T-cell (primary cell): ENCODE results near the gene NNT. TPM values are rescaled to one million over a fixed set of nuclear protein-coding genes. Genes with fewer than 3 reads are reported as not detected.
"Not testable (repeated sequence)": the region's sequence is repeated elsewhere in the genome, so short reads cannot be mapped to it uniquely, and the experiment has no call there.

Experiments used
- ATAC-seq, 4 experiments: fragments of 200-7000 bp in 3 of 4; fragments of 150-1000 bp in 1 of 4; cut with Tn5 transposase; replicated peaks in 1 of 4; 1 replicate in 3 of 4; 2 replicates in 1 of 4; pipeline ENCODE4 v1.10.0; 2021; ENCODE audit warnings: moderate library complexity in 3 of 4, mild to moderate bottlenecking in 2 of 4, moderate number of reproducible peaks in 1 of 4
- CTCF ChIA-PET, 2 donors: fragments of 300-600 bp; sonication (Branson Sonifier 250); formaldehyde crosslinking; loops; one replicate each; lab custom pipeline; 2022; ENCODE audit warnings: antibody characterized with exemption in 2 of 2; lab: Charles Lee
- POLR2A ChIA-PET, 2 donors: fragments of 300-600 bp; sonication (Branson Sonifier 250); formaldehyde crosslinking; loops; one replicate each; lab custom pipeline; 2022; ENCODE audit warnings: antibody characterized with exemption in 2 of 2; lab: Charles Lee
- DNase-seq, 35 experiments: peaks; one replicate each; pipeline versions ENCODE4 v3.0.0 to v3.0.0-alpha.2; 2013 to 2023
- H3K27ac ChIP-seq: one replicate; pipeline ENCODE4 v1.5.1; 2013; ENCODE audit warnings: low read length
- H3K27me3 ChIP-seq, 2 experiments: replicated peaks in 1 of 2; 1 replicate in 1 of 2; 2 replicates in 1 of 2; pipeline versions ENCODE4 v1.6.1 to v1.7.0; 2013; ENCODE audit warnings: low read length in 1 of 2, mixed read lengths in 1 of 2; ENCODE audit not compliant: control insufficient read depth in 2 of 2, insufficient read depth in 2 of 2; ENCODE audit errors: extremely low read depth in 1 of 2
- H3K36me3 ChIP-seq, 2 donors: 1 replicate in 1 of 2; 2 replicates in 1 of 2; pipeline versions ENCODE4 v1.6.1 to v1.7.0; 2013; ENCODE audit warnings: low read length in 1 of 2; ENCODE audit not compliant: control insufficient read depth in 2 of 2, insufficient read depth in 1 of 2; ENCODE audit errors: extremely low read depth in 1 of 2
- H3K4me1 ChIP-seq, 2 experiments: 1 replicate in 1 of 2; 2 replicates in 1 of 2; pipeline versions ENCODE4 v1.6.1 to v1.7.0; 2013; ENCODE audit warnings: low read length in 2 of 2, mixed read lengths in 1 of 2; ENCODE audit not compliant: insufficient read depth in 2 of 2, control insufficient read depth in 1 of 2; ENCODE audit errors: extremely low read depth in 1 of 2
- H3K4me3 ChIP-seq, 2 donors: 1 replicate in 1 of 2; 2 replicates in 1 of 2; pipeline versions ENCODE4 v1.5.1 to v1.7.0; 2013; ENCODE audit warnings: mild to moderate bottlenecking in 2 of 2, low read length in 1 of 2, moderate library complexity in 1 of 2; ENCODE audit not compliant: control insufficient read depth in 1 of 2; ENCODE audit errors: extremely low read depth in 1 of 2
- H3K9me3 ChIP-seq: 2 replicates; pipeline ENCODE4 v1.7.0; 2013
- H3K27ac Mint-ChIP-seq, 2 donors: one replicate each; pipeline ENCODE4 v1.8.0; 2020 to 2021; ENCODE audit warnings: mild to moderate bottlenecking in 2 of 2, mixed read lengths in 2 of 2
- H3K27me3 Mint-ChIP-seq, 2 donors: one replicate each; pipeline ENCODE4 v1.8.0; 2021 to 2022; ENCODE audit warnings: mixed read lengths in 2 of 2
- H3K36me3 Mint-ChIP-seq: one replicate; pipeline ENCODE4 v1.8.0; 2021; ENCODE audit warnings: mixed read lengths
- H3K4me1 Mint-ChIP-seq, 3 donors: one replicate each; pipeline ENCODE4 v1.8.0; 2020 to 2022; ENCODE audit warnings: mixed read lengths in 3 of 3, mild to moderate bottlenecking in 1 of 3
- H3K4me3 Mint-ChIP-seq, 3 donors: one replicate each; pipeline ENCODE4 v1.8.0; 2020 to 2022; ENCODE audit warnings: mild to moderate bottlenecking in 3 of 3, mixed read lengths in 3 of 3, moderate library complexity in 3 of 3
- H3K9me3 Mint-ChIP-seq, 3 donors: one replicate each; pipeline ENCODE4 v1.8.0; 2020 to 2022; ENCODE audit warnings: mixed read lengths in 3 of 3
- WGBS: methylation state at CpG from one replicate; pipeline ENCODE4 v1.1.5; 2013; ENCODE audit warnings: missing lambda C conversion rate; ENCODE audit not compliant: insufficient coverage; 5-methylcytosine and 5-hydroxymethylcytosine counted together
- total RNA-seq, 35 experiments: library from RNA in 6 of 35; stranded (reverse) in 6 of 35; fragments of 120-200 nt in 1 of 35; gene quantifications; one replicate each; pipeline versions ENCODE4 v1.2.1 to v1.2.4 and lab custom pipeline; 2013 to 2026

Gene NNT
- total RNA-seq, 5 donors from 2014 or later (not counting 1 experiment from before 2014, with no cell fraction given), result 49.3 to 56.3 (median 52.6) TPM

DNA sequence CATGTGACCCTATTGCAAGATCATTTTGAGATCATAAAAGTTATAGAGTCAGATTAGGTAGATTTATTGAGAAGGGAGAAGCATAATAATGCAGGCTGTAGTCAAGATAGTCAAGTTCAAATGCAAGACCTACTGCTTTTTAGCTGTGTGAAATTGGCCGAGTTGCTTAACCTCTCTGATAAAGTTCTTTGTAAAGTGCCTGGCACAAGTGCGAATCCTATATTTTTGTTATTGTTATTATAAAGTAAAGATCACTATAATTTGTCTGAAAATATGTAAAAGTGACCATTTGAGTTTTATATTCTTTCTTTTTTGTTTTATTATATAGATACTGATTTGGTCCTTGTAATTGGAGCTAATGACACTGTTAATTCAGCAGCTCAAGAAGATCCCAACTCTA is 99.3 kb downstream of the NNT start:
- peaks cover 3 to 29% of the 10 kb centered on the region in 2 donors for H3K36me3 ChIP-seq
- no peaks in the 10 kb centered on the region for H3K27me3 ChIP-seq
- no peak overlapping the region for H3K4me3 ChIP-seq
- ATAC-seq (no peak), DNase-seq (no peak)
- ChIA-PET POLR2A (no interaction called here), CTCF (no interaction called here)
- no peaks in the 10 kb centered on the region for H3K27me3 Mint-ChIP-seq
- WGBS, result no CpG with 5 or more reads among the region's 2 CpGs
- H3K9me3 ChIP-seq, result no peaks in the 10 kb centered on the region
- no peak overlapping the region for H3K27ac Mint-ChIP-seq
- H3K4me1 Mint-ChIP-seq, result peaks cover 0 to 4% (median 0%) of the 10 kb centered on the region in 3 donors
- no peak overlapping the region for H3K4me3 Mint-ChIP-seq
- no peak overlapping the region for H3K27ac ChIP-seq
- H3K9me3 Mint-ChIP-seq, result peaks cover 0 to 3% (median 0%) of the 10 kb centered on the region in 3 donors
- H3K4me1 ChIP-seq, result no peaks in the 10 kb centered on the region
- H3K36me3 Mint-ChIP-seq, result peaks cover 66% of the 10 kb centered on the region

- ATAC-seq (no peak), DNase-seq (no peak)
- H3K4me3 Mint-ChIP-seq, result no peak overlapping the region
- Histone ChIP-seq H3K4me1 (no peaks in the 10 kb centered on the region), H3K27ac (no peak overlapping the region), H3K4me3 (no peak overlapping the region), H3K9me3 (no peaks in the 10 kb centered on the region), H3K36me3 (peaks cover 3 to 29% of the 10 kb centered on the region in 2 donors), H3K27me3 (no peaks in the 10 kb centered on the region)
- peaks cover 62% of the 10 kb centered on the region for H3K36me3 Mint-ChIP-seq
- H3K4me1 Mint-ChIP-seq, result peaks cover 0 to 1% (median 0%) of the 10 kb centered on the region in 3 donors
- 100% methylated on average over 1 of the region's 3 CpGs for WGBS
- peaks cover 0 to 3% (median 0%) of the 10 kb centered on the region in 3 donors for H3K9me3 Mint-ChIP-seq
- POLR2A ChIA-PET, result no interaction called here
- H3K27me3 Mint-ChIP-seq, result no peaks in the 10 kb centered on the region
- CTCF ChIA-PET, result no interaction called here
- H3K27ac Mint-ChIP-seq, result no peak overlapping the region
Observed at GRCh38 chr5:43702815-43703214, 99.8 kb downstream of the NNT start.

- H3K4me3 Mint-ChIP-seq, result no peak overlapping the region
- DNase-seq (no peak), ATAC-seq (no peak)
- POLR2A ChIA-PET, result no interaction called here
- H3K4me1 ChIP-seq, result no peaks in the 10 kb centered on the region
- H3K9me3 Mint-ChIP-seq, result peaks cover 0 to 3% (median 0%) of the 10 kb centered on the region in 3 donors
- H3K4me3 ChIP-seq, result no peak overlapping the region
- no peak overlapping the region for H3K27ac Mint-ChIP-seq
- CTCF ChIA-PET, result interaction anchor here in 1 of 2 donors (0.6 kb wide), 1 partner anchor 23 kb away, joined by 3 read pairs; no protein-coding TSS in a partner anchor
- no peaks in the 10 kb centered on the region for H3K27me3 ChIP-seq
- H3K27ac ChIP-seq, result no peak overlapping the region
- WGBS, result no CpG with 5 or more reads among the region's 4 CpGs
- H3K36me3 ChIP-seq, result peaks cover 3 to 29% of the 10 kb centered on the region in 2 donors
- H3K36me3 Mint-ChIP-seq, result peaks cover 59% of the 10 kb centered on the region
- H3K9me3 ChIP-seq, result no peaks in the 10 kb centered on the region
- H3K4me1 Mint-ChIP-seq, result no peaks in the 10 kb centered on the region
- H3K27me3 Mint-ChIP-seq, result no peaks in the 10 kb centered on the region
Observed at GRCh38 chr5:43704243-43704642, 101.3 kb downstream of the NNT start.

DNA sequence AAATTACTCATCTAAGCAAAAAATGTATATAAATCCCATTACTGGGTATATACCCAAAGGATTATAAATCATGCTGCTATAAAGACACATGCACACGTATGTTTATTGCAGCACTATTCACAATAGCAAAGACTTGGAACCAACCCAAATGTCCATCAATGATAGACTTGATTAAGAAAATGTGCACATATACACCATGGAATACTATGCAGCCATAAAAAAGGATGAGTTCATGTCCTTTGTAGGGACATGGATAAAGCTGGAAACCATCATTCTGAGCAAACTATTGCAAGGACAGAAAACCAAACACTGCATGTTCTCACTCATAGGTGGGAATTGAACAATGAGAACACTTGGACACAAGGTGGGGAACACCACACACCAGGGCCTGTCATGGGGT is 103.6 kb downstream of the NNT start:
- not testable (repeated sequence) for H3K4me3 ChIP-seq, H3K4me3 Mint-ChIP-seq, H3K27ac ChIP-seq, H3K4me1 Mint-ChIP-seq, H3K9me3 Mint-ChIP-seq, H3K9me3 ChIP-seq, H3K27me3 ChIP-seq, H3K27me3 Mint-ChIP-seq, H3K27ac Mint-ChIP-seq, DNase-seq, ATAC-seq, H3K4me1 ChIP-seq
- peaks cover 41% of the 10 kb centered on the region for H3K36me3 Mint-ChIP-seq
- ChIA-PET POLR2A (interaction anchor here in 1 of 2 donors (0.6 kb wide), 1 partner anchor 21 kb away, joined by 4 read pairs; no protein-coding TSS in a partner anchor), CTCF (interaction anchor here in 1 of 2 donors (0.6 kb wide), 1 partner anchor 15 kb away, joined by 3 read pairs; no protein-coding TSS in a partner anchor)
- WGBS, result no CpG with 5 or more reads among the region's 1 CpG
- peaks cover 3 to 14% of the 10 kb centered on the region in 2 donors for H3K36me3 ChIP-seq

GRCh38 chr5:43711496-43711895 is 108.5 kb downstream of the NNT start:
- WGBS, result 93% methylated on average over 3 of the region's 6 CpGs
- no peaks in the 10 kb centered on the region for H3K4me1 ChIP-seq
- Mint-ChIP-seq H3K4me3 (no peak overlapping the region), H3K27ac (no peak overlapping the region), H3K27me3 (no peaks in the 10 kb centered on the region), H3K36me3 (peaks cover 5% of the 10 kb centered on the region), H3K9me3 (no peaks in the 10 kb centered on the region), H3K4me1 (no peaks in the 10 kb centered on the region)
- no peak overlapping the region for H3K4me3 ChIP-seq
- H3K9me3 ChIP-seq, result no peaks in the 10 kb centered on the region
- DNase-seq, result no peak
- H3K27ac ChIP-seq, result no peak overlapping the region
- H3K27me3 ChIP-seq, result no peaks in the 10 kb centered on the region
- CTCF ChIA-PET, result no interaction called here
- no peak for ATAC-seq
- POLR2A ChIA-PET, result no interaction called here
- H3K36me3 ChIP-seq, result no peaks in the 10 kb centered on the region

GRCh38 chr5:43712081-43712480 is 109.1 kb downstream of the NNT start:
- POLR2A ChIA-PET, result no interaction called here

DNA sequence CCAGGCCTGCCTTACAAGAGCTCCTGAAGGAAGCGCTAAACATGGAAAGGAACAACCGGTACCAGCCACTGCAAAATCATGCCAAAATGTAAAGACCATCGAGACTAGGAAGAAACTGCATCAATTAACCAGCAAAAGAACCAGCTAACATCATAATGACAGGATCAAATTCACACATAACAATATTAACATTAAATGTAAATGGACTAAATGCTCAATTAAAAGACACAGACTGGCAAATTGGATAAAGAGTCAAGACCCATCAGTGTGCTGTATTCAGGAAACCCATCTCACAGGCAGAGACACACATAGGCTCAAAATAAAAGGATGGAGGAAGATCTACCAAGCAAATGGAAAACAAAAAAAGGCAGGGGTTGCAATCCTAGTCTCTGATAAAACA is 116.8 kb downstream of the NNT start:
- H3K9me3 ChIP-seq, H3K36me3 Mint-ChIP-seq, CTCF ChIA-PET, DNase-seq, H3K9me3 Mint-ChIP-seq, ATAC-seq, POLR2A ChIA-PET, H3K4me1 ChIP-seq, H3K27me3 ChIP-seq, H3K27ac ChIP-seq, H3K27me3 Mint-ChIP-seq, H3K4me1 Mint-ChIP-seq, H3K36me3 ChIP-seq, H3K27ac Mint-ChIP-seq, H3K4me3 Mint-ChIP-seq, H3K4me3 ChIP-seq: not testable (repeated sequence)
- WGBS, result no CpG with 5 or more reads among the region's 3 CpGs

More at GRCh38 chr5:43712081-43712480, 109.1 kb downstream of the NNT start:
- DNase-seq (no peak), ATAC-seq (no peak)
- Histone ChIP-seq H3K9me3 (no peaks in the 10 kb centered on the region), H3K4me3 (no peak overlapping the region), H3K36me3 (no peaks in the 10 kb centered on the region), H3K27ac (no peak overlapping the region), H3K27me3 (no peaks in the 10 kb centered on the region), H3K4me1 (no peaks in the 10 kb centered on the region)
- no peak overlapping the region for H3K27ac Mint-ChIP-seq
- H3K9me3 Mint-ChIP-seq, result no peaks in the 10 kb centered on the region
- CTCF ChIA-PET, result no interaction called here
- H3K4me3 Mint-ChIP-seq, result no peak overlapping the region
- WGBS, result no CpG with 5 or more reads among the region's 3 CpGs
- no peaks in the 10 kb centered on the region for H3K27me3 Mint-ChIP-seq
- no peaks in the 10 kb centered on the region for H3K4me1 Mint-ChIP-seq
- H3K36me3 Mint-ChIP-seq, result peaks cover 3% of the 10 kb centered on the region
